HEK293 (cell line): Measurements from ENCODE around the gene WDR45B.
"Not testable (repeated sequence)": the region's sequence is repeated elsewhere in the genome, so short reads cannot be mapped to it uniquely, and the experiment has no call there.

Source experiments
- ATF2 ChIP-seq: fragments of 450-650 bp; formaldehyde crosslinking; IDR thresholded peaks from 2 replicates; pipeline ENCODE4 v1.5.1; 2016; ENCODE audit warnings: missing biosample characterization, missing genetic modification characterization, low read depth
- CTCF ChIP-seq: fragments of 450-650 bp; formaldehyde crosslinking; IDR thresholded peaks from 2 replicates; pipeline ENCODE4 v1.5.1; 2016; ENCODE audit warnings: missing biosample characterization, missing genetic modification characterization
- REST ChIP-seq: fragments of 450-650 bp; formaldehyde crosslinking; IDR thresholded peaks from 2 replicates; pipeline ENCODE4 v1.5.1; 2016; ENCODE audit warnings: missing biosample characterization, missing genetic modification characterization
- ZNF24 ChIP-seq: fragments of 450-650 bp; formaldehyde crosslinking; IDR thresholded peaks from 2 replicates; pipeline ENCODE4 v1.5.1; 2016; ENCODE audit warnings: missing biosample characterization, missing genetic modification characterization
- ZNF280D ChIP-seq: fragments of 450-650 bp; formaldehyde crosslinking; IDR thresholded peaks from 2 replicates; pipeline ENCODE4 v1.5.1; 2016; ENCODE audit warnings: missing biosample characterization, missing genetic modification characterization
- ZNF416 ChIP-seq: fragments of 450-650 bp; formaldehyde crosslinking; IDR thresholded peaks from 2 replicates; pipeline ENCODE4 v1.5.1; 2016; ENCODE audit warnings: missing biosample characterization, missing genetic modification characterization
- ZSCAN18 ChIP-seq: fragments of 450-650 bp; formaldehyde crosslinking; IDR thresholded peaks from 2 replicates; pipeline ENCODE4 v1.5.1; 2016; ENCODE audit warnings: missing biosample characterization, missing genetic modification characterization

GRCh38 chr17:82579969-82580368 lies 68.3 kb downstream of the WDR45B start:
- TF ChIP-seq REST, ZNF280D, ZSCAN18, CTCF, ZNF416, ATF2, ZNF24 (tag by site-specific recombination): not testable (repeated sequence)
